ENCODE data around the gene PRPF18. TPM values are rescaled to one million over a fixed set of nuclear protein-coding genes. Genes with fewer than 3 reads are reported as not detected.

Gene PRPF18
- total RNA-seq, 4 donors from 2014 or later, result 21.8 to 44.0 (median 25.7) TPM

- DNase-seq (ENCODE audit: low spot score in 2 of 2), result no peak
- no peaks in the 10 kb centered on the region for H3K9me3 ChIP-seq
- 87% methylated on average over 1 of the region's 1 CpG for WGBS
Observed at GRCh38 chr10:13589316-13589715, 2.6 kb downstream of the PRPF18 start.

GRCh38 chr10:13590886-13591285 lies 4.1 kb downstream of the PRPF18 start:
- peaks cover 21% of the 10 kb centered on the region for H3K4me1 ChIP-seq
- H3K4me3 ChIP-seq, result no peak overlapping the region
- 78% methylated on average over 4 of the region's 4 CpGs for WGBS
- H3K27me3 ChIP-seq, result peaks cover under 1% of the 10 kb centered on the region
- H3K9me3 ChIP-seq, result no peaks in the 10 kb centered on the region
- TF ChIP-seq CTCF (IDR thresholded peaks at IDR 0.05) (no peak), POLR2AphosphoS5 (IDR thresholded peaks at IDR 0.05) (no peak), POLR2A (IDR thresholded peaks at IDR 0.05) (no peak), EP300 (IDR thresholded peaks at IDR 0.05) (no peak)
- DNase-seq (ENCODE audit: low spot score in 2 of 2), result no peak
- H3K27ac ChIP-seq, result no peak overlapping the region
- H3K36me3 ChIP-seq, result peaks cover 10% of the 10 kb centered on the region

More at GRCh38 chr10:13589316-13589715, 2.6 kb downstream of the PRPF18 start:
- H3K4me1 ChIP-seq, result peaks cover 21% of the 10 kb centered on the region
- TF ChIP-seq CTCF (IDR thresholded peaks at IDR 0.05) (no peak), EP300 (IDR thresholded peaks at IDR 0.05) (no peak), POLR2A (IDR thresholded peaks at IDR 0.05) (no peak), POLR2AphosphoS5 (IDR thresholded peaks at IDR 0.05) (no peak)
- peaks cover 10% of the 10 kb centered on the region for H3K36me3 ChIP-seq
- no peak overlapping the region for H3K4me3 ChIP-seq
- H3K27me3 ChIP-seq, result peaks cover 13% of the 10 kb centered on the region
- H3K27ac ChIP-seq, result no peak overlapping the region

- Histone ChIP-seq H3K9me3 (no peaks in the 10 kb centered on the region), H3K36me3 (peaks cover 10% of the 10 kb centered on the region), H3K27me3 (no peaks in the 10 kb centered on the region), H3K4me3 (no peak overlapping the region), H3K27ac (no peak overlapping the region), H3K4me1 (peaks cover 21% of the 10 kb centered on the region)
- TF ChIP-seq POLR2A (IDR thresholded peaks at IDR 0.05) (no peak), POLR2AphosphoS5 (IDR thresholded peaks at IDR 0.05) (no peak), EP300 (IDR thresholded peaks at IDR 0.05) (no peak), CTCF (IDR thresholded peaks at IDR 0.05) (no peak)
- 86% methylated on average over 2 of the region's 2 CpGs for WGBS
- no peak for DNase-seq (ENCODE audit: low spot score in 2 of 2)
Observed at GRCh38 chr10:13592306-13592705, 5.5 kb downstream of the PRPF18 start.

GRCh38 chr10:13593535-13593934 lies 6.8 kb downstream of the PRPF18 start:
- DNase-seq (ENCODE audit: low spot score in 2 of 2), result no peak

GRCh38 chr10:13594641-13595040 lies 7.9 kb downstream of the PRPF18 start:
- Histone ChIP-seq H3K4me3 (no peak overlapping the region), H3K27ac (no peak overlapping the region)
- 87% methylated on average over 2 of the region's 2 CpGs for WGBS

More at GRCh38 chr10:13593535-13593934, 6.8 kb downstream of the PRPF18 start:
- Histone ChIP-seq H3K4me3 (no peak overlapping the region), H3K27me3 (no peaks in the 10 kb centered on the region), H3K4me1 (peaks cover 10% of the 10 kb centered on the region), H3K9me3 (no peaks in the 10 kb centered on the region), H3K36me3 (peaks cover 10% of the 10 kb centered on the region), H3K27ac (no peak overlapping the region)
- TF ChIP-seq EP300 (IDR thresholded peaks at IDR 0.05) (no peak), POLR2A (IDR thresholded peaks at IDR 0.05) (no peak), CTCF (IDR thresholded peaks at IDR 0.05) (no peak), POLR2AphosphoS5 (IDR thresholded peaks at IDR 0.05) (no peak)
- 75% methylated on average over 2 of the region's 2 CpGs for WGBS

More at GRCh38 chr10:13594641-13595040, 7.9 kb downstream of the PRPF18 start:
- Histone ChIP-seq H3K9me3 (no peaks in the 10 kb centered on the region), H3K27me3 (no peaks in the 10 kb centered on the region), H3K4me1 (no peaks in the 10 kb centered on the region), H3K36me3 (peaks cover 15% of the 10 kb centered on the region)
- TF ChIP-seq POLR2A (IDR thresholded peaks at IDR 0.05) (no peak), POLR2AphosphoS5 (IDR thresholded peaks at IDR 0.05) (no peak), CTCF (IDR thresholded peaks at IDR 0.05) (no peak), EP300 (IDR thresholded peaks at IDR 0.05) (no peak)
- no peak for DNase-seq (ENCODE audit: low spot score in 2 of 2)
